Upper lobe of left lung (tissue), 4 donors: Measurements from ENCODE around the gene MYO15A.

Experiments used
- EP300 ChIP-seq, 4 donors: sonication (generic); formaldehyde crosslinking; IDR thresholded peaks; one replicate each; pipeline ENCODE4 v1.5.1; 2017; ENCODE audit warnings: antibody characterized with exemption in 4 of 4, control low read depth in 2 of 4
- POLR2A ChIP-seq, 4 donors: fragments of 450-650 bp; IDR thresholded peaks; one replicate each; pipeline ENCODE4 v1.5.1; 2016 to 2017; ENCODE audit warnings: antibody characterized with exemption in 4 of 4, mild to moderate bottlenecking in 2 of 4
- TF ChIP-seq, protein P1 (sequence below), 6 experiments: fragments of 450-650 bp in 4 of 6; fragments of 200-600 bp in 2 of 6; sonication (generic) in 2 of 6; IDR thresholded peaks; one replicate each; pipeline ENCODE4 v1.5.1; 2016 to 2019; ENCODE audit warnings: antibody characterized with exemption in 6 of 6

DNA sequence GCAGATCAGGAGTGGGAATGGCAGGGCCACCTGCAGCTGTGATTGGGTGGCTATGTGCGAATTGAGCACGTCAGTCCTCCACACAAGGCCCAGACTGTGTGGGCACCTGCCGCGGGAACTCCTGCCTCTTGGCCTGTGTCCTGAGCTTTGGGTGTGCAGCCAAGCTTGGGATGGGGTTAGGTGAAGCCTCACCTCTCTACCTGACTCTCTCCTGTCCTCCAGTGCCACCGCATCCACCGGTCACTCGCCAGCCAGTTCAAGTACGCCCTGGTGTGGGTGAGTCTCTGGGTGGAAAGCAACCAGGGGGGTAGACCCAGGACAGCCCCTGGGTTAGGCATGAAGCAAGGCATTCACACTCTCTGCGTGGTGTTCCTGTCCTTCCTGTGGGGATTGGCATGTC, 2.3 kb upstream of the MYO15A start:
- TF ChIP-seq, protein P1, sequence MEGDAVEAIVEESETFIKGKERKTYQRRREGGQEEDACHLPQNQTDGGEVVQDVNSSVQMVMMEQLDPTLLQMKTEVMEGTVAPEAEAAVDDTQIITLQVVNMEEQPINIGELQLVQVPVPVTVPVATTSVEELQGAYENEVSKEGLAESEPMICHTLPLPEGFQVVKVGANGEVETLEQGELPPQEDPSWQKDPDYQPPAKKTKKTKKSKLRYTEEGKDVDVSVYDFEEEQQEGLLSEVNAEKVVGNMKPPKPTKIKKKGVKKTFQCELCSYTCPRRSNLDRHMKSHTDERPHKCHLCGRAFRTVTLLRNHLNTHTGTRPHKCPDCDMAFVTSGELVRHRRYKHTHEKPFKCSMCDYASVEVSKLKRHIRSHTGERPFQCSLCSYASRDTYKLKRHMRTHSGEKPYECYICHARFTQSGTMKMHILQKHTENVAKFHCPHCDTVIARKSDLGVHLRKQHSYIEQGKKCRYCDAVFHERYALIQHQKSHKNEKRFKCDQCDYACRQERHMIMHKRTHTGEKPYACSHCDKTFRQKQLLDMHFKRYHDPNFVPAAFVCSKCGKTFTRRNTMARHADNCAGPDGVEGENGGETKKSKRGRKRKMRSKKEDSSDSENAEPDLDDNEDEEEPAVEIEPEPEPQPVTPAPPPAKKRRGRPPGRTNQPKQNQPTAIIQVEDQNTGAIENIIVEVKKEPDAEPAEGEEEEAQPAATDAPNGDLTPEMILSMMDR (IDR thresholded peaks at IDR 0.05), result no peak
- no peak for TF ChIP-seq POLR2A (IDR thresholded peaks at IDR 0.05)
- TF ChIP-seq EP300 (IDR thresholded peaks at IDR 0.05), result no peak
